Right cardiac atrium (tissue), 5 donors: ENCODE data around the gene GDE1. TPM values are rescaled to one million over a fixed set of nuclear protein-coding genes. Genes with fewer than 3 reads are reported as not detected.
A peak's percentile ranks its signal among the peaks of the same experiment; 100 is the strongest.

Experiments used
- ATAC-seq, 2 donors: fragments of 200-7000 bp; cut with Tn5 transposase; one replicate each; pipeline versions ENCODE4 v1.8.0 to v1.9.1; 2020; ENCODE audit warnings: moderate library complexity in 2 of 2, mild to moderate bottlenecking in 1 of 2
- DNase-seq, 3 donors: peaks; one replicate each; pipeline ENCODE4 v3.0.0-alpha.2; 2020
- H3K27ac ChIP-seq: one replicate; pipeline ENCODE4 v1.5.1; 2013; ENCODE audit warnings: mild to moderate bottlenecking, low read length, control low read depth, moderate library complexity
- H3K27me3 ChIP-seq: one replicate; pipeline ENCODE4 v1.6.1; 2013; ENCODE audit not compliant: control insufficient read depth, insufficient read depth
- H3K4me1 ChIP-seq: one replicate; pipeline ENCODE4 v1.6.1; 2013; ENCODE audit warnings: low read length; ENCODE audit not compliant: control insufficient read depth, insufficient read depth
- H3K4me3 ChIP-seq: one replicate; pipeline ENCODE4 v1.5.1; 2013; ENCODE audit warnings: low read length, control low read depth
- H3K9me3 ChIP-seq: one replicate; pipeline ENCODE4 v1.6.1; 2013; ENCODE audit warnings: low read length; ENCODE audit not compliant: control insufficient read depth
- WGBS: extraction: QIAGEN DNeasy Blood & Tissue Kit; methylation state at CpG from one replicate; pipeline ENCODE4 v1.1.7; 2013; 5-methylcytosine and 5-hydroxymethylcytosine counted together
- intact Hi-C, 4 donors: fragments of 100-400 bp; cut with DNase I; formaldehyde crosslinking; loops; one replicate each; pipeline versions ENCODE4 v1.11.0 to v1.14.0; 2022 to 2023
- polyA plus RNA-seq: library from polyadenylated mRNA; stranded (reverse); fragments of 200-250 nt; gene quantifications from one replicate; pipeline ENCODE4 v1.2.3, GENCODE V29; 2013
- total RNA-seq, 4 donors: library from RNA; stranded (reverse); fragmentation: NEBNext Ultra II Directional; extraction: Animal tissue kit (Norgen Biotek cat#: 25700); gene quantifications; one replicate each; pipeline ENCODE4 v1.2.1, GENCODE V29; 2021
- donor health status: healthy with polysubstance abuse.
- donor health status: DM: no; HTN: yes; CAD: no.
- donor health status: DM: no; HTN: no; CAD: no.
- donor health status: DM: no; HTN: yes; CAD: no; lungs with severe emphysema.
- donor health status: DM: yes; HTN: yes; CAD: no.

Gene GDE1
- total and polyA plus RNA-seq, 5 donors: 72.9 to 121 (median 104) TPM

DNA sequence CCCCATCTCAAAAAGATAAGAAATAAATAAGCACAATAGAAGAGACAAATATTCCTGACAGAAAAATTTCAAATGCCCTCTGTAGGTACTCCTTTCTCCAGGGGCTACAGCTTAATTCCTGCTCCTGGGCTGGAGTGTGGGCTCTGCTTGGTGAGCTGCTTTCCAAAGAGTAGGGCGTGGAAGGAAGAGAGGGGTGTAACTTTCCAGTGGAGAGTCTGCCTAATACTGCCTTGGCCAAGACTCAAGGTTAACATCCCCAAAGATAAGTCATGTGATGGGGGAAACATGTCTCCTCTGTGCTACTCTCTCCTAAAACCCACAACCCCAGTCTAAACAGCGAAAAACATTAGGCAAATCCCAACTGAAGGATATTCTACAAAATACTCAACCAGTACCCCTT, 61.5 kb downstream of the GDE1 start:
- ATAC-seq: peak in 1 of 2 donors; percentile 93

GRCh38 chr16:19458722-19459379, 63.0 kb downstream of the GDE1 start:
- DNase-seq: no peak
- no peaks in the 10 kb centered on the region for H3K4me1 ChIP-seq

More for the DNA sequence above, 61.5 kb downstream of the GDE1 start:
- Histone ChIP-seq H3K27me3 (no peaks in the 10 kb centered on the region), H3K27ac (no peak overlapping the region), H3K9me3 (peaks cover 2% of the 10 kb centered on the region), H3K4me3 (no peak overlapping the region), H3K4me1 (no peaks in the 10 kb centered on the region)
- 82% methylated on average over 2 of the region's 2 CpGs for WGBS
- no peak for DNase-seq
- intact Hi-C loops: no loop called here

More at GRCh38 chr16:19458722-19459379, 63.0 kb downstream of the GDE1 start:
- no peak for ATAC-seq
- no peaks in the 10 kb centered on the region for H3K27me3 ChIP-seq
- intact Hi-C loops: no loop called here
- no peak overlapping the region for H3K27ac ChIP-seq
- peaks cover 2% of the 10 kb centered on the region for H3K9me3 ChIP-seq
- 74% methylated on average over 9 of the region's 9 CpGs for WGBS
- H3K4me3 ChIP-seq: no peak overlapping the region

Other genes starting within 250 kb of the GDE1 start
- gene CLEC19A, start 236.4 kb downstream of the GDE1 start, total RNA-seq: not detected
- not detected for gene CLEC19A, start 236.4 kb downstream of the GDE1 start, polyA plus RNA-seq
- gene TMC5, start 104.2 kb downstream of the GDE1 start, total RNA-seq: under 1 TPM; 0.14 to 0.81 (median 0.43) TPM
- 0.11 TPM for gene TMC5, start 104.2 kb downstream of the GDE1 start, polyA plus RNA-seq
- gene CCP110, start 1.8 kb upstream of the GDE1 start, total RNA-seq: 10 to 100 TPM in 3 of 4 donors, 1 to 10 TPM in 1; 9.9 to 13.2 (median 10.3) TPM
- gene CCP110, start 1.8 kb upstream of the GDE1 start, polyA plus RNA-seq: 3.9 TPM
- 10 to 100 TPM; 31.5 to 40.1 (median 33.9) TPM for gene VPS35L, start 33.6 kb upstream of the GDE1 start, total RNA-seq
- gene VPS35L, start 33.6 kb upstream of the GDE1 start, polyA plus RNA-seq: 19.8 TPM
- gene KNOP1, start 196.1 kb upstream of the GDE1 start, total RNA-seq: 1 to 10 TPM; 6.1 to 9.2 (median 7.9) TPM
- 12.5 TPM for gene KNOP1, start 196.1 kb upstream of the GDE1 start, polyA plus RNA-seq
- gene IQCK, start 196.2 kb upstream of the GDE1 start, total RNA-seq: 1 to 10 TPM; 5.1 to 8.3 (median 6.4) TPM
- 5.1 TPM for gene IQCK, start 196.2 kb upstream of the GDE1 start, polyA plus RNA-seq